GM21529 (cell line): Measurements from ENCODE around the gene ZMIZ1.

Source experiments
- ATAC-seq: cut with Tn5 transposase; IDR thresholded peaks from one replicate; pipeline ENCODE4 v1.9.1; 2021; ENCODE audit not compliant: unreplicated experiment

Gene ZMIZ1

DNA sequence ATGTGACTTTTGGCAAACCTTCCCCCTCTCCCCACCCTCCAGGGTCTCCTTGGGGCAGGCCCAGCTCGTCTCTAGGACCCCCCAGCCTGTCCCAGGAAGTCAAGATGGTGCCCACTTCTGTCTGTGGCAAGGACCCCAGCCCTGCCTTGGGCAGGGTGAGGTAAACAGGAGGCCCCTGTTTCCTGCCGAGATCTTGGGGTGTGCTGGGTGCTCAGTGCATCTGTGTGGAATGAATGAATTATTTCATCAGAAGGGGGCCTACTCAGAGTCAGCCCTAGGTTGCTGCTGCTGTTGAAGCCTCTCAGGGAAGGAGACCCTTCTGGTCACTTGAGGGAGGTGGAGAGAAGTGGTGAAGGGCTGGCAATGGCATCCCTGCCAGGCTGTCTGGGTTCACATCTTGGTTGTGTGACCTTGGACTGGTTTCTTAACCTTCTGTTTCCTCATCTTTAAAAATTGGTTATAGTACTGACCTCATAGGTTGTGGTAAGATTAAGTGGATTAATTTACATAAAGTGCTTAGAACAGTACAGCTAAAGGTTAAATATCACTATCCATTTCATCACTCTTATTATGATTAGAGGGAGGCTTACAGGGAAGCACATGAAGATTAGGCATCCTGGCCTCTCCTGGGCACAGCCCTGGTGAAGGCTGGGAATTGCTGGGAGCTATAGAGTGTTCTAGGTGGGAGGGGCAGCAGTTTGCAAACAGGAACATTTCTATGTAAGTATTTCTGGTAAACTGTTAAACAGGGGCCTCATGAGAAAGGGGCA, 67.7 kb downstream of the ZMIZ1 start:
- no peak for ATAC-seq

DNA sequence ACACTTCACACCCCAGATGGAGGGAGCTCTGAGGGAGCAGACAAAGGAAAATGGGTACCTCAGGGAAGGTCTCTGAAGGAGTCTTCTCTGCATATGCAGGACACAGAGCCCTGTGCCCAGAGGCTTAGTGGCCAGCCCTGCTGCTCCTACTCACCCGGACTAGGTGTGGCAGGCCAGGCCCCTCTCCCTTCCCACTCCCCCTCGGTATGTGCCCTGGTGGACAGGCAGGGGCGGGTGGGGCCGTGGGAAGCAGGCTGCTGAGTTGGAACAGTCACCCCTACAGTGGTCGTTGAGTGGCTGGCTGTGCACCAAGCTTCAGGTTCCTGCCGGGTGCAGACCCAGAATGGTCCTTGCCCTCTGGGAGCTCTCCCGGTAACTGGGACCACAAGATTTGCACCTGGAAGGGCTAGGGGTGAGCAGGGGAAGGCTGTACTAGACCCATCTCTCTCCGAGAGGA, 68.6 kb downstream of the ZMIZ1 start:
- peak; percentile 11 for ATAC-seq

GRCh38 chr10:79137826-79138225, 69.1 kb downstream of the ZMIZ1 start:
- ATAC-seq: peak; percentile 88

- ATAC-seq: no peak
Measured at GRCh38 chr10:79138449-79139123, 69.8 kb downstream of the ZMIZ1 start.

GRCh38 chr10:79139124-79139835, 70.5 kb downstream of the ZMIZ1 start:
- ATAC-seq: no peak

DNA sequence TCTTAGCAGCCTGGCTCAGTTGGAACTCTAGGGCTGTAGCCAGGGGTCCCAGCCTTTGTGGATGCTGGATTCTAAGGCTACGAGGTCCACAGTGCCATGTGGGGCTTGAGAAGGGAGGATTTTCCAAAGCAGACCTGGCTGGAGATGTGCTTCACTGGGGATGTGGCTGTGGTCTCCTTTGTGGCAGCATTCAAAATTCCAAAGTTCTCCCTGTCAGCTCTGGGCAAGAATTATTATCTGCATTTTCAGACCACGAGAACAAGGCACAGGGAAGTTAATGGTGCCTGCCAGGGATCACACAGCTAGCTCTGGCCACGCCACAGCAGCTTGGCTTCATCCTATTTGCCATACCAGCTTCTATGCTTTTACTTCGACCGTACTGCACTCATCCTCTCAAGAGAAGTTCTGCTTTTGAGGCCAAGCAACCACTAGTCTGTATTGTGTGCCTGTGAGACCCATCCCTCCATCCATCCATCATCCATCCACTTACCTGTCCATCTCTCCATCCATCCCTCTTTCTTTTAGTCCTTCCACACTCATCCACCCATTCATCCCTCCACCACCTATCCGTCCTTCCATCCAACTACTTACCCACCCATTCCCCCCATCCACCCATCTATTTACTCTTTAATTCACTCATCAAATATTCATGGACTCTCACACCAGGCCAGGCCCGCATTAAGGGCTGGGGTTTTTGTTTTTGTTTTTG, 71.5 kb downstream of the ZMIZ1 start:
- ATAC-seq: no peak

DNA sequence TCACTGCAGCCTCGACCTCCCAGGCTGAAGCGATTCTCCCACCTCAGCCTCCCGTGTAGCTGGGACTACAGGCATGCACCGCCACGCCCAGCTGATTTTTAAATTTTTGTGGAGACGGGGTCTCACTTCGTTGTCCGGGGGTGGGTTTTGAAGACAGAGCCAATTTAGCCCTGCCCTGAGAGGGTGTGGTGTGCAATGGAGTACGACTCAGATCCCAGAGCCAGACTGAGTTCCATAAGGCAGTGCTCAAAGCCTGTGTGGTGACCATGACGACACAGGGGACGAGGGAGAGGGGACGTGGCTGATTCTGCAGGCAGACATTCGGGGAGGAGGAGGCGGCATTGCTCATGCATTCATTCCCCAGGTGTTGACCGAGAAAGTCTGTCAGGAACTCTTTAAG, 72.1 kb downstream of the ZMIZ1 start:
- no peak for ATAC-seq

- ATAC-seq: no peak
Measured at GRCh38 chr10:79142064-79142491, 73.3 kb downstream of the ZMIZ1 start.

DNA sequence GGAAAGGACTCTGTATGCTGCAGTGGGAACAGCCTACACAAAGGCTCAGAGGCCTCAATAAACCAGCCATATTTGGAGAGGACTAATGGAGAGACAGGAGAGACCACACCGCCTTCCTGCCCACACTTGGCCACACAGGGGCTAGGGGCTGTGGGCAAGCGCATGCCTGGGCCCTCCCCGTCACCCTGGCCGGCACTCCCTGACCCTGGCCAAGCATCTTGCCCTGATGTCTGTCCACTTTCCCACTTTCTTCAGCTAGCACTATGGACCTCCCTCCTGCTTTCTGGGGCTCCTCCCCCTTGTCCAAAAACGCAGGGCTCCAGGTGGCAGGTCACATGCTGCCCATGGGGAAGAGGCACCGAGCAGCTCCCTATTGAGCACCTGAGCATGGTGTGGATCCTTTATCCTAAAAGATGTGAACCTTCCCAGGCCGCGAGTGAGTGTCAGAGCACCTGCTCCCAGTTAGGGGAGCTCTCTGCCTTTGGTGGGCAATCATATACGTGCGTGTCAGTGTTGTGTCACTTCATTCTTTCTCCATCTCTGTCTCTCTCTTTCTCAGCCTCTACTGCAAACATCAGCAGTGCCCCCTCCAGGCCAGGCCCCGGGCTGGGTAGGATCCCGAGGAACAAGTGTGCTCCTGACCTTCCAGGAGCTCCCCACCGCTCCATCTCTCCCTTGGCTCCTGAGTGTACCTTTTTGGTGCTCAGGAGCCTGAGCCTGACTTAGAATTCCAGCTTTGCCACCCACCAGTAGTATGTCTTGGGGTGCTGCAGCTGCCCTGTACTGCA, 74.0 kb downstream of the ZMIZ1 start:
- ATAC-seq: no peak

DNA sequence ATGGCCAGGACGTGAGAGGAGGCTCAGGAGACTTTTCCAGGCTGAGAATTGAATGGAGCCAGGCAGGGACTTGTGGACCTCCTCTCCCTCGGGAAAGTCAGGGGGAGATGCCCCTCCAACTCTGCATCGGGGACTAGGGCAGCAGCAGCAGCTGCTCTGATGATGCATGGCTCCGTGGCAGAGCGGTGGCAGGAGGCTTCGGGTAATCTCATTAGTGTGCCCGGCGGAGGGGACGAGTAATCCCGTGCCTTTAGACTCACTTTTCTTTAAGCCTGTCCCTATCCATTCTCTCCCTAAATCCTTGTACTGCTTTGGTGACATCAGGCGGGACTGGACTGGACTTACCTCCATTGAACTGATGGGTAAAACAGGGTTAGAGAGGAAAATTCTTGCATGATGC, 75.1 kb downstream of the ZMIZ1 start:
- no peak for ATAC-seq

- no peak for ATAC-seq
Measured at GRCh38 chr10:79144351-79145173, 75.8 kb downstream of the ZMIZ1 start.

- no peak for ATAC-seq
Measured at GRCh38 chr10:79145174-79145483, 76.4 kb downstream of the ZMIZ1 start.

- no peak for ATAC-seq
Measured at GRCh38 chr10:79145517-79146470, 77.0 kb downstream of the ZMIZ1 start.

DNA sequence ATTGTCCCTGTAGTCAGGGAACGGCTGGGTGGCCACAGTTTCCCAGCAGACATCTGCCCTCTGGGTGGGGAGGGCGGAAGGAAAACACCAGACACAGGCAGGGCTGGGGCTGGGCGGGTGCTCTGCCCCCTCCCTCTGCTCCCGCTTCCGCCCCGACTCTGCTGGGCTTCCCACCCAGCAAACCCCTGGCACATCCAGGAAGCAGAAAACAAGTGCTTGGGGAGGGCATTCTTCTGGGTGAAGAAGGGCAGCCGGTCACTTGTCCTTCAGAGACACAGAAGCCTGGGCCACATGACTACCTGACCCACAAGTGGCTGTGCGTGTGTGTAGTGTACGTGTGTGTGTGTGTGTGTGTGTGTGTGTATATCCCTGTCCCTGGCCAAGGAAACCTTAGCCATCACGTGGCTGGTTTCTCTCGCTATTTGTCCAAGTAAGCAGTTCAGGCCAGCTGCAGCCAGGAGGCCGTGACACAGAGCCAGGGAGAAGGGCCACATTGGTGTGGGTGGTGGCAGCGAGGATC, 77.9 kb downstream of the ZMIZ1 start:
- no peak for ATAC-seq

- no peak for ATAC-seq
Measured at GRCh38 chr10:79147306-79147705, 78.5 kb downstream of the ZMIZ1 start.

DNA sequence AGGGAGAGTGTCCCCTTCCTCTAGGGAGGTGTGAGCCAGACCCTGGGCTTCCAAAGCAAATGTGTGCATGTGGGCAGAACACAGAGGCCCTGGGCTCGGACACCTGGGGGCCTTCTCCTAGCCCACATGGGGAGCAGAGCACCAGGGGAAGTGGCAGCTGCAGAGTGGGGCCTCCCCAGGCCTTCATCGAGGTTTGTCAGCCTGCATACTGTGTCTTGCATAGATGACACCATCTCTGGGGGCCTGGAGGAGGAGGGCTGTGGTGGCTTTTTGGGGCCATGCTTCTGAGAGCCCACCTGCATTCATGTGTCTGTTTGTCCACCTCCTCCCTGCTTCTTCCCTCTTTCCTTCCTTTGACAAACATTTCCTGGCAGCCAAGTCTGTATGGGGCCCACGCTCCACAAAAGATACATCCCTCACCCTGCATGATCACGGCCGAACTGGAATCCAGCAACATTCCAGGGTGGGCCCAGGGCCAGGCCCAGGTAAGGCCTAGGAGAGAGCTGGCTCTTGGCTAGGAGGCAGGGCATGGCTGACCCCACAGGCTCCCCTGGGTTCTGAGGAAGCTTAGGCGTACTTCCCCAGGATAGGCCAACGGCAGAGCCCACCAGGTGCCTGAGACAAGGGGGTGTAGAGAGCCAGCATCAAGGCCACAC, 79.2 kb downstream of the ZMIZ1 start:
- no peak for ATAC-seq

GRCh38 chr10:79148452-79149344, 79.9 kb downstream of the ZMIZ1 start:
- no peak for ATAC-seq
